Measurements from ENCODE around the gene CDK14. TPM values are rescaled to one million over a fixed set of nuclear protein-coding genes. Genes with fewer than 3 reads are reported as not detected.

CDK14 gene
- total RNA-seq, 4 donors from 2014 or later, result 3.5 to 5.1 (median 3.9) TPM

GRCh38 chr7:90680484-90680883 lies 84.4 kb downstream of the CDK14 start:
- Histone ChIP-seq H3K4me1 (no peaks in the 10 kb centered on the region), H3K27me3 (no peaks in the 10 kb centered on the region), H3K9me3 (no peaks in the 10 kb centered on the region), H3K36me3 (no peaks in the 10 kb centered on the region), H3K4me3 (no peak overlapping the region), H3K27ac (no peak overlapping the region)
- 90% methylated on average over 4 of the region's 4 CpGs for WGBS
- TF ChIP-seq EP300 (IDR thresholded peaks at IDR 0.05) (no peak), POLR2AphosphoS5 (IDR thresholded peaks at IDR 0.05) (no peak), POLR2A (IDR thresholded peaks at IDR 0.05) (no peak), CTCF (IDR thresholded peaks at IDR 0.05) (no peak)
- DNase-seq (ENCODE audit: low spot score in 2 of 2), result no peak

DNA sequence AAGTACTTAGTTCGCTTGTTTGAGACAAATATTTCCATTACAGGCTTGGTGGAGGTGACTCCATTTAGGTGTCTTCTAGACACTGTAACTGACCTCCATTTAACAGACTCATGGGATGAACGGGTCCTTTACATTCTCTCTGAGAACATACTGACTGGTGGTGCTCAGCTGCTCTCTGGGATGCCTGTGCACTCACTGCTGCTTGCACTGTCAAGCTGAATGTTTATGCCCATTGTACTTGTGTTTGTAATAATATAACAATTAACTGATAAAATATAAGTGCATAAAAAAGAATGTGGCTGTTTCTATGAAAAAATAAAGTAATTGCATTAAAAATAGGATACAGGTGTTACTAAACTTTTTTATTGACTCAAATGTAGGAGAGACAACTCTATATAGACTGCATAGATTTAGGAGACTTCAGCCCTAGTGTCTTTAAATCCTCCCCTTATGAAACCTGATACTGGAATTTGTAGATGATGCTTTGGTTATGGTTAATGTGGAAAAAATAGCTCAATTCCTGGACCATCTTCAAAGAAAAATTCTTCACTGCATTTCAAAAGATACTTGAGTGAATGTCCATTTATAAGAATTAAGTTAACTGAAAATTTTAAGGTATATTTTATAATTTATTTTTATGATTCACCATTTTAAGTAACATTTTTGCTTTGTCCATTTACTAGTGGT lies 85.4 kb downstream of the CDK14 start:
- H3K9me3 ChIP-seq, result no peaks in the 10 kb centered on the region
- no peaks in the 10 kb centered on the region for H3K27me3 ChIP-seq
- no peaks in the 10 kb centered on the region for H3K4me1 ChIP-seq
- WGBS, result 69% methylated on average over 2 of the region's 2 CpGs
- no peak for DNase-seq (ENCODE audit: low spot score in 2 of 2)
- TF ChIP-seq CTCF (IDR thresholded peaks at IDR 0.05), result no peak
- TF ChIP-seq EP300 (IDR thresholded peaks at IDR 0.05), result no peak
- no peak for TF ChIP-seq POLR2AphosphoS5 (IDR thresholded peaks at IDR 0.05)
- no peak for TF ChIP-seq POLR2A (IDR thresholded peaks at IDR 0.05)
- H3K27ac ChIP-seq, result no peak overlapping the region
- no peak overlapping the region for H3K4me3 ChIP-seq
- H3K36me3 ChIP-seq, result no peaks in the 10 kb centered on the region

- no peak for DNase-seq (ENCODE audit: low spot score in 2 of 2)
- Histone ChIP-seq H3K9me3 (no peaks in the 10 kb centered on the region), H3K36me3 (no peaks in the 10 kb centered on the region), H3K4me3 (no peak overlapping the region), H3K4me1 (no peaks in the 10 kb centered on the region), H3K27ac (no peak overlapping the region), H3K27me3 (no peaks in the 10 kb centered on the region)
- TF ChIP-seq EP300 (IDR thresholded peaks at IDR 0.05) (no peak), POLR2A (IDR thresholded peaks at IDR 0.05) (no peak), CTCF (IDR thresholded peaks at IDR 0.05) (no peak), POLR2AphosphoS5 (IDR thresholded peaks at IDR 0.05) (no peak)
- WGBS, result 59% methylated on average over 2 of the region's 2 CpGs
Measured at GRCh38 chr7:90686146-90686545, 90.0 kb downstream of the CDK14 start.

GRCh38 chr7:90688810-90689209 lies 92.7 kb downstream of the CDK14 start:
- no peak for DNase-seq (ENCODE audit: low spot score in 2 of 2)
- Histone ChIP-seq H3K36me3 (no peaks in the 10 kb centered on the region), H3K4me3 (no peak overlapping the region), H3K27ac (no peak overlapping the region), H3K27me3 (no peaks in the 10 kb centered on the region), H3K9me3 (no peaks in the 10 kb centered on the region), H3K4me1 (no peaks in the 10 kb centered on the region)
- WGBS, result 100% methylated on average over 1 of the region's 1 CpG
- TF ChIP-seq POLR2A (IDR thresholded peaks at IDR 0.05) (no peak), CTCF (IDR thresholded peaks at IDR 0.05) (no peak), EP300 (IDR thresholded peaks at IDR 0.05) (no peak), POLR2AphosphoS5 (IDR thresholded peaks at IDR 0.05) (no peak)

DNA sequence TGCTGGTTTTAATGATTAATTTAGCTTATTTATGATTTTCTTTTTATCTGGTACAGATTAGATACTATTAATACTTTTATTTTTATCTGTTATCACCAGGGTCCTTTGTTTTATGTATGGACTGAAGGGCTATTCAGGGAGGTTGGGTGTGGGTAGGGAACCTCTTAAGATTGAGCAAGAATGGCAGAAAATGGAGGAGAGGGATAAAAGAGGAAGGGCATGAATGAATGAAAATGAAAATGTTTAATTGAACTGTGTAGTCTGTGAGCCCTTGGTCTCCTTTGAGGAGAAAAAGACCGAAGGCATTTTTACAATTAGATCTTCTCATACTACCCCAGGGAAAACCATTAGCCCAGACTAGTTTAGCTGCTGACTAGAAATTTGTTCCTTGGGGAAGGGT lies 93.1 kb downstream of the CDK14 start:
- Histone ChIP-seq H3K27ac (no peak overlapping the region), H3K4me3 (no peak overlapping the region), H3K4me1 (no peaks in the 10 kb centered on the region), H3K36me3 (no peaks in the 10 kb centered on the region), H3K27me3 (no peaks in the 10 kb centered on the region), H3K9me3 (no peaks in the 10 kb centered on the region)
- TF ChIP-seq POLR2A (IDR thresholded peaks at IDR 0.05) (no peak), POLR2AphosphoS5 (IDR thresholded peaks at IDR 0.05) (no peak), EP300 (IDR thresholded peaks at IDR 0.05) (no peak), CTCF (IDR thresholded peaks at IDR 0.05) (no peak)
- no peak for DNase-seq (ENCODE audit: low spot score in 2 of 2)
- 67% methylated on average over 1 of the region's 1 CpG for WGBS
